ENCODE data around the gene VAC14.
"Not testable (repeated sequence)": the region's sequence is repeated elsewhere in the genome, so short reads cannot be mapped to it uniquely, and the experiment has no call there.

VAC14 gene

DNA sequence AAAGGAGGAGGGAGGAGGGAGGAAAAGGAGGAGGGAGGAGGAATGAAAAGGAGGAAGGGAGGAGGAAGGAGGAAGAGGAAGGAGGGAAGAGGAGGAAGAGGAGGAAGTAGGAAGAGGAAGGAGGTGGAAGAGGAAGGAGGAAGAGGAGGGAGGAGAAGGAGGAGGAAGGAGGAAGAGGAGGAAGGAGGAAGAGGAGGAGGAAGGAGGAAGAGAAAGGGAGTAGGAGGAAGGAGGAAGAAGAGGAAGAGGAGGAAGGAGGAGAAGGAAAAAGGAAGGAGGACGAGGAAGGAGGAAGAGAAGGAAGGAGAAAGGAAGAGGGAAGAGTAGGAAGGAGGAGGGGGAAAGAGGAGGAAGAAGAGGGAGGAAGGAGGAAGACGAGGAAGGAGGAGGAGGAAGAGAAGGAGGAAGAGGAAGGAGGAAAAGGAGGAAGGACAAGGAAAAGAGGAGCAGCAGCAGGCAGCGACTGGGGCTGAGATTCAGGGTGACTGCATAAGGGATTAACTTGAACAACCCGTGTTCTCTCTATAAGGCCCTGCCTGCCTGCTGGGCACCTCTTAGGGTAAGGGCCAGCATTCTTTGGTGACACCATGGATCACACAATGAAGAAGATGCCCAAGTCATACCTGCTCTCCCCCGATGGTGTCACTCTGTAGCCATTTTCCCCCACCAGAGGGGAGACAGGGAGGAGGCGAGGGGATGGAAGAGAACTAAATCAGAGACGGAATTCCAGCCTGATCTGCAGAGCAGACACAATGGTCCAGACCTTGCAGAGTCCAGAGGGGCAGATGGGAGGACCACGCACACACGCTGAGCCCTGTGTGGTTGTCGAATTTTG lies 156.0 kb downstream of the VAC14 start:
- DNase-seq (ENCODE audit: low spot score), result no peak

DNA sequence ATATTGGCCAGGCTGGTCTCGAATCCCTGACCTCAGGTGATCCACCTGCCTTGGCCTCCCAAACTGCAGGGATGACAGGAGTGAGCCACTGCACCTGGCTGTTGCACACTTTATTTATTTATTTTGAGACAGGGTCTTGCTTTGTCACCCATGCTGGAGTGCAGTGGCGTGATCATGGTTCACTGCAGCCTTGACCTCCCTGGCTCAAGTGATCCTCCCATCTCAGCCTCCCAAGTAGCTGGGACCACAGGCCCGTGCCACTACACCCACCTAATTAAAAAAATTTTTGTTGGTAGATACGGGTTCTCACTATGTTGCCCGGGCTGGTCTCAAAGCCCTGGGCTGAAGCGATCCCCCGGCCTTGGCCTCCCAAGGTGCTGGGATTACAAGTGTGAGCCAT lies 157.7 kb downstream of the VAC14 start:
- DNase-seq (ENCODE audit: low spot score), result not testable (repeated sequence)

DNA sequence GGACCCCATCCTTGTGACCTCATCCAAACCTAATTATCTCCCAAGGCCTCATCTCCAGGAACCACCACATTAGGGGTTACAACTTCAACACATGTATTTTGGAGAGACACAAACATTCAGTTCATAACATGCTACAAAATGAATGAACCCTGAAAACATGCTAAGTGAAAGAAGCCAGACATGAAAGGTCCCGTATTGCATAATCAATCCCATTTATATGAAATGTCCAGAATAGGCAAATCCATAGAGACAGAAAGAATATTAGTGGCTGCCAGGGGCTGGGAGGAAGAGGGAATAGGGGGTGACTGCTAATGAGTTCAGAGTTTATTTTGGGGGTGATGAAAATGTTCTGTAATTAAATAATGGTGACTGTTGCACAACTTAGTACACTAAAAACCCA lies 158.3 kb downstream of the VAC14 start:
- no peak for DNase-seq (ENCODE audit: low spot score)

DNA sequence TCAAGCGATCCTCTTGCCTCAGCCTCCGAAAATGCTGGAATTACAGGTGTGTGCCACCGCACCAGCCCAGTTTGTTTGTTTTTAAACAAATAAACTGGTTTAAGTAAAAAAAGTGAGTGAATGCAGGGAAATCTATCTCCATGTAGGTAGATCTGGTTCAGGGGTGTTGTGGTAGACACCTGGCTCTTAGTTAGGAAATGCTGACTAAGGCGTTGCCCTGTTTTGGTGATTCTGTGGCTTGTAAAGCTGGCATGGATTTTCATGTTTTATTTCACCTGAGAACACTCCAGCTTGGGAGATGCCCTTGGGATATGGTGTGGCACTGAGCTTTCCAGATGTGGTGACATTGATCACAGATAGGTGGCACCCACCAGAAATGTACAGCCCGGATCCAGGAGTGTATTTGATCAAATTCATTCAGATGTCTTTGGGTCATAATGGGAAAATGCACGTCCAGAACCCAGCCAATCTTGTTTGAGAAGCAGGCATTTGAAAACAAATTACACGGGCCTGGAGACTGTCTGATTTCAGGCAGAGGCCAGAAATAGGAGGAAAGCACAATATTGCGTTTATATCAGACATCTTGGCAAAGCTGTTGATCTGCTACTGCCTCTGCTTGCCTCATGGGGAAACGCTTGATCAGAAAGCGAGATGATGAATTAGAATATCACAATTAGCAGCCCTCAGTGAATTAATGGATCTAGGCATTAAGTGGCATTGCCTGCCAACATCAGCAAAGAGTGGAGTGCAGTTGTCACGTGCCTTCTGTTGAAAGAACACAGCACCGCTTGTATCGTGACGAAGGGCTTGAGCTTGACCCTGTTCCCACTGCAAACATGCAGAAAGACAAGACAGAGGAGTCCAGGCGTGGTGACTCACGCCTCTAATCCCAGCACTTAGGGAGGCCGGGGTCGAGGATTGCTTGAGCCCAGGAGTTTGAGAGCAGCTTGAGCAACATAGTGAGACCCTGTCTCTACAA lies 161.9 kb downstream of the VAC14 start:
- peak; percentile 82 for DNase-seq (ENCODE audit: low spot score)

Data from hepatic stellate cell (primary cell).